ENCODE measurements around the gene PHACTR2. TPM values are rescaled to one million over a fixed set of nuclear protein-coding genes. Genes with fewer than 3 reads are reported as not detected.
"Not testable (repeated sequence)": the region's sequence is repeated elsewhere in the genome, so short reads cannot be mapped to it uniquely, and the experiment has no call there.

Gene PHACTR2
- total RNA-seq, 4 donors from 2014 or later = 25.4 to 31.8 (median 26.1) TPM

- Histone ChIP-seq H3K4me1 (no peaks in the 10 kb centered on the region), H3K36me3 (no peaks in the 10 kb centered on the region), H3K27me3 (no peaks in the 10 kb centered on the region), H3K4me3 (no peak overlapping the region), H3K9me3 (no peaks in the 10 kb centered on the region), H3K27ac (no peak overlapping the region)
- intact Hi-C loops (cut with DNase I; ENCODE audit: low total_unique reads) = no loop called here
- in situ Hi-C loops (cut with MboI; ENCODE audit: low sequenced_read_pairs in 4 of 4) = no loop called here
- no peak for ATAC-seq
- TF ChIP-seq POLR2A (IDR thresholded peaks at IDR 0.05) (no peak), CTCF (IDR thresholded peaks at IDR 0.05 in 4 of 5, conservative IDR thresholded peaks at IDR 0.05 in 1 of 5) (no peak)
- no peak for DNase-seq
Observed at GRCh38 chr6:143652841-143653331, 24.9 kb upstream of the PHACTR2 start.

DNA sequence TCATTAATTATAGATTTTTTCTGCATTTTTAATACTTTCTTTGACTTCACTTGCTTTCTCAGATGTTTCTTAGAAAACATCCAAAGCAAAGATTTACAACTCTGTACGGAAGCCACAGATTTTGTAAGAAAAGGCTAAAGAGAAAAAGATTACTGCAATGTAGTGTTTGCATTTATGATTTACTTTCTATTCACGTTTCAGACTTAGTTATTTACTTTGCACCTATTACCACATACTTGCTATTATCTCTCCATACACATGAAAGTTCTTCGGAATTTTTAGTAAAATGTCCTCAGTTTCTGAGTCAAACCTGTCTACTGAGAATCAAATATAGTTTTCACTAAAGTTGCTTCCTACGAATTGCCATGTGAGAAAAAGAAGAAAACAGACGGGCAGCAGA lies 22.2 kb upstream of the PHACTR2 start:
- TF ChIP-seq POLR2A (IDR thresholded peaks at IDR 0.05) (no peak), CTCF (IDR thresholded peaks at IDR 0.05 in 4 of 5, conservative IDR thresholded peaks at IDR 0.05 in 1 of 5) (no peak)
- Histone ChIP-seq H3K36me3 (no peaks in the 10 kb centered on the region), H3K9me3 (no peaks in the 10 kb centered on the region), H3K4me1 (no peaks in the 10 kb centered on the region), H3K27me3 (no peaks in the 10 kb centered on the region), H3K4me3 (no peak overlapping the region), H3K27ac (no peak overlapping the region)
- DNase-seq = no peak
- ATAC-seq = no peak
- in situ Hi-C loops (cut with MboI; ENCODE audit: low sequenced_read_pairs in 4 of 4) = no loop called here
- intact Hi-C loops (cut with DNase I; ENCODE audit: low total_unique reads) = no loop called here

- Histone ChIP-seq H3K36me3 (no peaks in the 10 kb centered on the region), H3K27ac (no peak overlapping the region), H3K27me3 (no peaks in the 10 kb centered on the region), H3K9me3 (no peaks in the 10 kb centered on the region), H3K4me1 (no peaks in the 10 kb centered on the region), H3K4me3 (no peak overlapping the region)
- ATAC-seq (no peak), DNase-seq (no peak)
- no peak for TF ChIP-seq POLR2A (IDR thresholded peaks at IDR 0.05)
- TF ChIP-seq CTCF (IDR thresholded peaks at IDR 0.05 in 4 of 5, conservative IDR thresholded peaks at IDR 0.05 in 1 of 5) = no peak
- in situ Hi-C loops (cut with MboI; ENCODE audit: low sequenced_read_pairs in 4 of 4) = no loop called here
- intact Hi-C loops (cut with DNase I; ENCODE audit: low total_unique reads) = no loop called here
Observed at GRCh38 chr6:143656026-143656425, 21.7 kb upstream of the PHACTR2 start.

- ATAC-seq (no peak), DNase-seq (no peak)
- intact Hi-C loops (cut with DNase I; ENCODE audit: low total_unique reads) = no loop called here
- Histone ChIP-seq H3K9me3 (no peaks in the 10 kb centered on the region), H3K4me3 (no peak overlapping the region), H3K27ac (no peak overlapping the region), H3K36me3 (no peaks in the 10 kb centered on the region), H3K27me3 (no peaks in the 10 kb centered on the region), H3K4me1 (no peaks in the 10 kb centered on the region)
- TF ChIP-seq CTCF (IDR thresholded peaks at IDR 0.05 in 4 of 5, conservative IDR thresholded peaks at IDR 0.05 in 1 of 5) (no peak), POLR2A (IDR thresholded peaks at IDR 0.05) (no peak)
- in situ Hi-C loops (cut with MboI; ENCODE audit: low sequenced_read_pairs in 4 of 4) = no loop called here
Observed at GRCh38 chr6:143657809-143658208, 20.0 kb upstream of the PHACTR2 start.

- H3K27ac ChIP-seq; H3K9me3 ChIP-seq; H3K36me3 ChIP-seq; H3K4me3 ChIP-seq; in situ Hi-C loops (cut with MboI; ENCODE audit: low sequenced_read_pairs in 4 of 4); ATAC-seq; H3K27me3 ChIP-seq; intact Hi-C loops (cut with DNase I; ENCODE audit: low total_unique reads); H3K4me1 ChIP-seq; DNase-seq: not testable (repeated sequence)
Observed at GRCh38 chr6:143660170-143660569, 17.6 kb upstream of the PHACTR2 start.
